ENCODE data around the gene CERS6.

The CERS6 gene

DNA sequence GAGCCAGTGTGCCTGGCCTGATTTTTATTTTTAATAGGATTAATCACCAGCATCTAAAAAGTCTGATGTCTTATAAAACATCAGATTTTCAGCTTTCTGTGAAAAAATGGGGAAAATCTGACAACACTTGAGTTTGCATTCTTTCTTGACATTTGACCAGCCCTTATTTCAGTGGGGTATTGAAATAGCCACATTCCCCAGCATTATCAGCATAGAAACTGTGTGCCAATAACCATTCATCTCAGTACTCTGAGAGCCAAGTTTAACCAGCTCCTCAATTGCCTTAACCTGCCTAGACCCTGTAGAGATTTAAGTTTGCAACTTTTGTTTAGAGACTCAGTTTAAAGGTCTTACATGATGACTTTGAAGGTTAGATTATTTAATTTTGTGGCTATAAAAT is 155.0 kb downstream of the CERS6 start:
- DNase-seq (ENCODE audit: low read depth, low spot score): no peak

DNA sequence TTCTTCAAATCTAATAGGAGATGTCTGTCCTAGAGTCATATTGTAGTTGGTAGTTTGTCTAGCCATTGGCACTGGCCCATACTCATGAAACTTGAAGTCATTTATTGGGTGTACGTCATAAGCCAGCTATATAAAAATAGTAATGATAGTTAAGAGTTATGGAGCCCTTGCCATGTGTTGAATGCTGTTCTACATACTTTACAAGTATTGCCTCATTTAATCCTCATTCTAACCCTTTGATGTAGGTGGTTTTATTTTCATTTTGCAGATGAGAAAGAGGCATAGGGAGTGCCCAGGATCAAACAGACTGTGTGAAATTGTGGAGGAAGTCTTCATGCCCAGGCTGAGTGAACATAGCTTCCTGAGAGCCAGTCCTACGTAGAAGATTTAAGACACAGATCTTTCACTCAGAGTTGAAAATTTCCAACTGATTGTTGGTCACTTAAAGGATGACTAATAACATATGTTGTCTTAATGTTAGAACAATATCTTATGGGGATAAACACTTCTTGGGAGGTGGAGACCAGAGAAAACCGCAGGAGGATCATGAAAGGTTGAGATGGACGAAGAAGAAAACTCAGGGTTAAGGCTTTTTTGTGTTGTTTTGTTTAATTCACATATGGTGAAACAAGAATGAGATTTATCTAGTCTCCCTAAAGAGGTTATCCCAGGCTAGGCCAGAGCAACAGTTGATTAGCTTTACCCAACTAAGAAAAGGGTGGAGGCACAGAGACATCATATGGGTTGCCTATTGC is 156.0 kb downstream of the CERS6 start:
- no peak overlapping the region for H3K4me3 ChIP-seq (ENCODE audit: low read length)
- peak; percentile 47 for DNase-seq (ENCODE audit: low read depth, low spot score)

More for the DNA sequence above, 155.0 kb downstream of the CERS6 start:
- no peak overlapping the region for H3K4me3 ChIP-seq (ENCODE audit: low read length)

DNA sequence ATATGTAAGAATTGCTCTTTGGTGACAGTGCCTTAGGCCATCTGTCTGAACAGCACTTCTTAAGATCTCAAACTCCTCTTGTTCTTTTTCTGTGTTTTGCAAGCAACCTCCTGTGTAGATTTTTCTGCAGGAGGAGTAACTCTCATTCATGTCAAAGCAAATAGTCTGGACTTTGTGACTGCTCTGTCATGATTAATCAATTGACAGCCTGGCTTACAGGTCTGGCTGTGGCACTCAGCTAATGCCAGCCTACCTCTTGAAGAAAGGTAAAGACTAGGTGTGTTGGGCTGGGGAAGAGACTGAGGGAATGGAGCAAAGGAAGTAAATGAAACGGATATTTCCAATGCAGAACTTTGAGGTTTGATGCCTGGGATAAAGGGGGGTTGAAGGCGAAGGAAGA is 156.6 kb downstream of the CERS6 start:
- H3K4me3 ChIP-seq (ENCODE audit: low read length): no peak overlapping the region
- no peak for DNase-seq (ENCODE audit: low read depth, low spot score)

DNA sequence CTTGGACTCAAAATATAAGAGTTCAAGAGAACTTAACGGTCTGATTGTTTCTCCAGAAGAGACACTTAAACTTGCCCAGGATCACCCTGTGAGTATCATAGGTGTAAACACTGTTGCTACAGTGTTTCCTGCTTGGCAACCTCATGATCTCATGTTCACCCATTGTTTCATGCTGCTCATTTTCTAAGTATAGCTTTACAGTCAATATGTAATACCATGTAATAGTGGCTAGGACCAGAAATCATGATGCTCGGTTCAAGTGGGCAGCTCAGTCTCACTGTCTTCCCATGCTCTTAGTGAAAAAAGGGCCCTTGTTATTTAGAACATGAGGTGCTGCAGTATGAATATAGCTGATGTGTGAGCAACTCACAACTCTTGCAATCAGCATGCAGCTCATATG is 157.5 kb downstream of the CERS6 start:
- DNase-seq (ENCODE audit: low read depth, low spot score): no peak
- no peak overlapping the region for H3K4me3 ChIP-seq (ENCODE audit: low read length)

DNA sequence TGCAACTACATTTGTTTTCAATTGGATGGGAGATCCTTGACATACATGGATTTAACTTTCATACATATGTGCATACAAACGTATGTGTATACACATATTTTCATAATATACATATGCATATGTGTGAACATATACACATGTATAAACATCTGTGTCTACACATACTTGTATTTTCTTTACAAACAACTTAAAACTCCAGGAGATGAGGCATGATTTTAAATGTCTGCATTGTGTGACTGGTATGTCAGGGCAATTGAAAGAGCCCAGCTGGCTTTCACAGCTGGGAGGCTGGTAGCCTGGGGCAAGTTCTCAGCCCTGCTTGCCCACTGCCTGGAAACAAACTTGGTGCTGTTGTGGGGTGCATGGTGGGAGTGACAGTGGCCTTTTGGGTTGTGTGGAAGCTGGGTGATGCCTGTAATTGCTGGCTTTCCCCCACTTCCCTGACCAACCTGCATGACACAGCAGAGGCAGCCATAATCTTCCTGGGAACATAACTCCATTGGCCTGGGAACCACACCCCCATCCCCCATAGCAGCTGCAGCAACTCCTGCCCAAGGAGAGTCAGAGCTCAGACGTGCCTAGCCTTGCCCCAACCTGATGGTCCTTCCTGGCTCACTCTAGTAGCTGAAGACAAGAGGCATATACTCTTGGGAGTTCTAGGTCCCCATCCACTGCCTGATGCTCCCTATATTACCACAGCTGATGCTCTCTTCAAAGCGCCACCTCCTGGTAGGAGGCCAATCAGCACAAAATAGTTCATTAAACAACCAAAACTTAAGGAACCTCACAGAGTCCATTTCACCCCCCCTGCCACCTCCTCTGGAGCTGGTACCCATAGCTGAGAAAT is 158.3 kb downstream of the CERS6 start:
- no peak overlapping the region for H3K4me3 ChIP-seq (ENCODE audit: low read length)
- no peak for DNase-seq (ENCODE audit: low read depth, low spot score)

DNA sequence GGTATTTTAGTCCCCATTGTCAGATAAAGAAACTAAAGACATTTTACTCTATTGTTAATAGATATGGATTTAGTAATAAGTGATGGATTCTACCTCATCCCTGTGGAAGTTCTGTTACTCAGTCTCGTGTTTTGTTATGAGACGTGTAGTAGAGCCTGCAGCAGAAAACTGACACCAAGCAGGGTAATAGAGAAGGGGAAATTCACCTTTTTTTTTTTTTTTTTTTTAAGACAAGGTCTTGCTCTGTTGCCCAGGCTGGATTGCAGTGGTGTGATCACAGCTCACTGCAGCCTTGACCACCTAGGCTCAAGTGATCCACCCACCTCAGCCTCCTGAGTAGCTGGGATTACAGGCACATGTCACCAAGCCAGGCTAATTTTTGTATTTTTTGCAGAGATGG is 164.5 kb downstream of the CERS6 start:
- no peak overlapping the region for H3K4me3 ChIP-seq (ENCODE audit: low read length)
- no peak for DNase-seq (ENCODE audit: low read depth, low spot score)

DNA sequence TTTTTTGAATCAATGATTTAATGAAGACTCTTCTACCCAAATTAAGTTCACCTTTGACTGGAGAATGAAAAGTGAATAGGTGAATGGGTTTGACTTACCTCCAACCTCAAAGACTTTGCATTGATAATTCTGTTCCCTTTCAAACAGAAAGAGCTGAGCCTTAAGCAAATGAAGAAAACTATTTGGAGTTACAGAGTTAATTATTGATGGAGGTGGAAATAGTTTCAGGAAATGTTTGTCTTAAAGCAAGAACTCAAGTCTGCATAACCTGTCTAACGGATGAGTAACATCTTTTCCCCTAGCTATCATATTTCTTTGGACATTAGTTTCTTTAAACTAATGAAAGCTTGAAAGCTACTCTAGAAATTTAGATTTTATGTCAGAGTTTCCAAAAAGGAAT is 166.5 kb downstream of the CERS6 start:
- no peak for DNase-seq (ENCODE audit: low read depth, low spot score)
- H3K4me3 ChIP-seq (ENCODE audit: low read length): no peak overlapping the region

DNA sequence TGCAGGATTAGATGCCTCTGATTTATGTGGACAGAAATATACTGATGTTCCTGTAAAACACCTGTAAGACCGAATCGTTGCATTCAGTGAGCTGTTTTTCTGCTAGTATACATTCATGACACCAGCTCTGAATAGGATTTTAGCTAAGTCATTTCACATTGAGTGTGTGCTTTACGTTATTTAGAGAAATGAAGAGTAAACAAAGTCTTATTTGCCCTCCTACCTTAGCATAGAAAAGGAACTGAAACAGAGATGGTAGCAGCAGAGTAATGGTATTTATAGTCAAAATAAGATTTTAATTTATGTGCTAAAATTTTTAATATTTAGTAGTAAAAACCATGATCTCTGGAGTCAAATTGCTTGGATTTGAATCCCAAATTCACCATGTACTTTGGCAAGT is 168.0 kb downstream of the CERS6 start:
- DNase-seq (ENCODE audit: low read depth, low spot score): no peak
- no peak overlapping the region for H3K4me3 ChIP-seq (ENCODE audit: low read length)

DNA sequence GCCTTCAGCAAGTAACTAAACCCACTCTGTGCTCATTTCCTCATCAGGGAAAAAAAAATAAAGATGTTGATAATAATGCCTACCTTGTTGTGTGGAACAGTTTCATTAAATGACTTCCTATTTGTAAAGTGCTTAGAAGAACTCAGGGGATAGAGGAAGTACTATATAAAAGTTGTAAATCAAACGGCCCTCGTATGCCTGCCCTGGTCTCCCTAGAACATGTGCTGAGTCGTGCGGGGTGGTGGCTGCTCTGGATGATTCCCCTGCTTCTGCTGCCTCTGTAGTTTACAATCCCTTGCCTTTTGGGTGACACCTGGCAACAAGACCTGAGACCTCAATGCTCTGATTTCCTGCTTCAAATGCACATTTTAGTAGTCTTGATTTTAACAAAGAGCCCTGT is 170.0 kb downstream of the CERS6 start:
- DNase-seq (ENCODE audit: low read depth, low spot score): no peak
- H3K4me3 ChIP-seq (ENCODE audit: low read length): no peak overlapping the region

DNA sequence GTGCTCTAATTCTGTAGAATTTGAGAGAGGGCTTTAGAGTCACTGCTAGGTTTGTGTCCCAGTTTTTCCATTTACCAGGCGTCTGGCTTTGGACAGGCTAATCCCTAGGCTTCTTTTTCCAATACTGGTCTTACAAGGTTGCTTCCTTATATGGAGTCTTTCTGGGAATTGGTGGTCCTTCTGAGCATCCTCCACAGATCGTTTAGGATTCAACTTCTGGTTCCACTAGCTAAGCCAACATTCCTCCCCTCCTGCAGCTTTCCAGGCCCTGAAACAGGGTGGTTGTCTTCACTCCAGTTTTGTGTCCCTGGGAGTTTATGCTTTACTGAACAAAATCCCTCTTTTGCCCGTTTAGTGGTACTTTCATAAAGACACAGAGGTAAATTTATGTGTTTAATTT is 170.6 kb downstream of the CERS6 start:
- no peak overlapping the region for H3K4me3 ChIP-seq (ENCODE audit: low read length)
- no peak for DNase-seq (ENCODE audit: low read depth, low spot score)

DNA sequence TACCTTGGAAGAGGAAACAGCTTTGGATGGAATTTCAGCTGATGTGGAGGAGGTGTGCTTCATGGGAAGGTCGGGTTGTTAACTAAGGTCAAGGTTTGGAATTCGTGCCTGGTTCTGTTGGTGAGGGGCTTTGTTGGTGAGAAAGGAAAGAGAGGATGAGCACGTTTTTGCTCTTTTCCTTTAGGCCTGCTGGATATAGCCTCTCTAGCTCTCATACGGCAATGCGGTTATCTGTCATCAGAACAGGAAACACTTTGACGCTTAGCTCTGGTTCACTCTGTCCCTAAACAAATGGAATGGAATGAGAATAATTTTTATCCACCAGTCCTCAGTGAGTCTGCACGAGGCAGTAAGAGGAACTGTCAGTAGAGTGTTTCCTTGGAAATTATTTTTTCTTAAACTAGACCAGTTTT is 176.6 kb downstream of the CERS6 start:
- DNase-seq (ENCODE audit: low read depth, low spot score): no peak

DNA sequence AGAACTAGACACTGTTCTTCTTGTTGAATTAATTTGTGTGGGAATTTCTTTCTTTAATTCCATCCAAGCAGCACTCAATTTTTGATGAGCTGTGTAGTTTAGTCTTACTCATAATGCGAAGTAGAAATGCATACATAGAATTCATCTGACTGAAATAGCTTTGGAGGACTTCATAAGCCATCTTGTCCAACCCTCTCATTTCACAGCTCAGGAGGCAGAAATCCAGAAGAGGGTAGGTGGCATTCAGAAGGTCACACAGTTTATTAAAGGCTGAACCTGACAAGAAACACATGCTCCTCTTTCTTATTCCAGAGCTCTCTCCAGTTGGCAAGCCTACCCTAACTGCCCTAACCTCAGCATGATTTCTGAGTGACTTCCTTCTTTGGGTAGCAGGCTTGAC is 177.1 kb downstream of the CERS6 start:
- DNase-seq (ENCODE audit: low read depth, low spot score): no peak
- no peak overlapping the region for H3K4me3 ChIP-seq (ENCODE audit: low read length)

More for the DNA sequence above, 176.6 kb downstream of the CERS6 start:
- no peak overlapping the region for H3K4me3 ChIP-seq (ENCODE audit: low read length)

DNA sequence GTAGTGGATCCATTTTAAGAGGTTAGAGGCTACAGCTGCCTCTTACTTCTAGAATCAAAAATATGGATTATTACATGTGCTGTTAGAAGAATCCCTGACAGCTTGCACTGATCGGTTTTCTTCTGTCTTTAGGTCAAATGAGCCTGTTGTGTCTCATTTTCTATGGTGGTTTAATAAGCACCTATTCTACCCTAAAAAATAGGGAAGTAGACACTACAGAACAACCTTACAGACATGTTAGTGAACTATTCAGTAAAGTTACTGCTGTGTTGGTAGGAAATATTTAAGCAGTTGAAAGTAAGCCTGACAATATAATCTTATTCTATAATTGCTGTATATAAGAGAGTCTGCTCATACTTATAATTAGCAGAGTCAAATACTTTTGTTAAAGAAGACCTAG is 177.8 kb downstream of the CERS6 start:
- no peak for DNase-seq (ENCODE audit: low read depth, low spot score)

DNA sequence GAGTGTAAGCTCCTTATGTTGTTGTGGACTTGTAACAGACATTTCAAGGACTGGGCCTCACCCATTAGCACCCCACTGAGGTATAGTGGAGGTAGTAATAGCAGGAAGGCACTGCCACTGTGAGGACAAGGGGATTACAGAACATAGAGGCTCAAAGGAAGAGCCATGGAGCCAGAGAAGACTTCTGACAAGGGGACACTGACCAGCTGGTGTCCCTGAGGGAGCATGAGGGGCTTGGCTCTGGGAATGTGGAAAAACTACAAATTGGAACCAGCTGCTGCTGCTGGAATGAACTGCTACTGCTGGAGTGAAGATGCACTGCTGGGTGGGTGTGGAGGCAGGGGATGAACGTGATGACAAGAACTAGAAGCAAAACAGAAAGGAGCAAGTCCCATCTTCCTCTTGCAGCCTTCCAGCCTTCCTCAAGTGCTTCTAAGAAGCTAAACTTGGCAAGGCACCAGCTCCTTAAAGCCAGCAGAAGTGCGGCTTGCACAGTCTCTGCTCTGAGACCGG is 179.0 kb downstream of the CERS6 start:
- DNase-seq (ENCODE audit: low read depth, low spot score): no peak

More for the DNA sequence above, 177.8 kb downstream of the CERS6 start:
- H3K4me3 ChIP-seq (ENCODE audit: low read length): no peak overlapping the region

DNA sequence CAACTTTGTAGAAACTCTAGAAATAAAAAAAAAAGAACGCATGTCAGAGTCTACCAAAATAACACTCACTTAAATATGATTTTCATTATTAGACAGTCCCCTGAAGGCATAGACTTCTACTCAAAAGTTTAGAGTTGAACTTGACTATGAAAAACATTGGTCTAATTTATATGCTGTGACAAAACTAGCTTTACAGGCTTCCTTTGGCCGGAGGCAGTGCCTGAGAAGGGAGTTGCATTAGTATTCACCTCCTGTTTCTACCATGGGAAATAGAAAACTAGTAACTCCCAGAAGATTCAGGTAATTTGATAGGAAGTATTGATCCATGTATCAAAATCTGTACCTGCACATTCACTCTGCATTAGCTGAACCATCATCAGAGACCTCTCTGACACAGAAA is 182.9 kb downstream of the CERS6 start:
- no peak for DNase-seq (ENCODE audit: low read depth, low spot score)
- H3K4me3 ChIP-seq (ENCODE audit: low read length): no peak overlapping the region

More for the DNA sequence above, 179.0 kb downstream of the CERS6 start:
- no peak overlapping the region for H3K4me3 ChIP-seq (ENCODE audit: low read length)

DNA sequence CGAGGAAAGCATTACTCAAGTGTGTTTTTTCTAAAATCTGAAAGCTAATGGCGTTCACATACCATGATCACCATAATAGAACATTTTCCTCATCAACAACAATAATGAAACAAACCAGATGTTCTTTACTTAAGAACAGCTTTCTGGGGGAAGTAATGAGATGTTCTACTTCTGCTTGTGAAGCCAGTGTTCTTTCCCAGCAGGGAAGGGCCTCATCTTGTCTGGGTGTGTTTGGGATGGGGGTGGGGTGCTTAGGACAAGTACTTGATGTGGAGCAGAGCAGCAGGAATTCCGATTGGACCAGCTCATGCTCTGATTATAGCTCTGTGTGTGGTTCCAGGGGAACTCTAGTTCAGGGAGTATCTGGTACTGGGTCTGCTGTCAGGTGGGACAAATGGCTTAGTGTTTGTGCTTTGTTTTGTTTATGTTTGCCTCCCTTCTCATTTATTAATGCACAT is 183.4 kb downstream of the CERS6 start:
- H3K4me3 ChIP-seq (ENCODE audit: low read length): no peak overlapping the region
- DNase-seq (ENCODE audit: low read depth, low spot score): no peak

DNA sequence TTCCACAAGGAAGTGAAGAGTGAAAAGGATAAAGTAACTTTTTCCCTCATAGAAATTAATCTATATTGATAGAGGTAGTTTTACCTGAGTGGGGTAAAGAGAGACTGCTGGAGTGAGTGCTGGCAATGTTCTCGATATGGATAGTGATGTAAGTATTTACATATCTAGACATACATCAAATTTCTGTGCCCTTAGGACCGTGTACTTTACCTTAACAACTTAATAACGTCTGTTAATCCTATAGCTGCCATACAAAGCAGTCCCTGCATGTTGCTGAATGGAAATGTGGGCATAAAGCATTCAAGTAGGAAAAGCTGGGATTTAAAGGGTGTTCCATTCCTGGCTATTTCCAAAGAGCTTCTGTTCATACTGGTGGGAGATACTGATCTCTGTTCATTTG is 184.0 kb downstream of the CERS6 start:
- DNase-seq (ENCODE audit: low read depth, low spot score): no peak
- H3K4me3 ChIP-seq (ENCODE audit: low read length): no peak overlapping the region

DNA sequence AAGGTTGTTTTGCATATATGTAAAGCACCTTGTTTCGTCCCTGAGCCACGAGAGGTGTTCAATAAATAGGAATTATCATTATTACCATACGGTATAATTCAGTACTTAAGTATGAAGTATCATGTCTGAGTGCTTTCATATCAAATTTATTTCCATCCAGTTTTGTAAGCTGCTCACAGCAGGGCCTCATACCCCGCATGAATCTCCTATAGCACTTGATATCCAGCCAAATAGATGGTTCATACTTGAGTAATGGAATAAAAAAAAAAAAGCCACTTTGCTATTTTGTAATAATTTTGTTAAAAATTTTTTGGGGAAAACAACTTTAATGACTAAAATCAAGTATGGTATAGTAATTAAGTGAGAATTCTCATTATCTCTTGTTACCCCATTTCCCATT is 185.6 kb downstream of the CERS6 start:
- H3K4me3 ChIP-seq (ENCODE audit: low read length): no peak overlapping the region
- no peak for DNase-seq (ENCODE audit: low read depth, low spot score)

DNA sequence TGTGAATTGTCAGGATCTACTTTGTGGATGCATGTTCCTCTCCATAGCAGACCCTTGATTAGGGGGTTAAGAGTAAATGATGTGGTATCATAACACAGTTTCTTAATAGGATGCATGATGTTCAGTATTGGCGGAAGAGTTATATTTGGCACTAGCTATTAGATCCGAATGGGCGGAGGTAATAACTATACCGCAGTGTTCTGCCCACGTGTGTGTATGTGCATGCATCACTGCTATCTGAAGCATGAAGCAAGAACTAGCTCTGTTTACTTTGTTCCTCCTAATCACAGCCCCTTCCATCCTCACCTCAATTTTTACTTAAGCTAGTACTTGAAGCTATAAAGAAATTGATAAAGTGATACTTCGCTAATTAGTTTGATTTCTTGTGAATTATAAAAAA is 186.8 kb downstream of the CERS6 start:
- DNase-seq (ENCODE audit: low read depth, low spot score): no peak
- H3K4me3 ChIP-seq (ENCODE audit: low read length): no peak overlapping the region

DNA sequence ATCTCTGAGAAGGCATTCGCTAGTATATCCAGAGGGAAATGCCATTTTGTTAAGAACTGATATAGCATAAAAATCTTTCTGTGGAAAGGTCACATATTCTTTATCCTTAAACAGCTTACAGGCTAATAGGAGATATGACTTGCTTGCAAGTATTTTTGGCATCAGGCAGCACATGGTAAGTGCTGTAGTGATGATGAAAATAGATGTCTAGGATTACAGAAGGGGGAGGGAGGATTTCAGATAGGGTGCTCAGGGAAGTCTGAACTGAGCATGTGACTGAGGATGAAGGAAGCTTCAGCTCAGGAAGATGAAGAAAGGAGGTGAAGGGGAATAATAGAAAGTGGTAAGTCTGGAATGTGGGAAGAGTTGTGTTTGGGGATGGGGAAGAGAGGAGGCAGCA is 187.9 kb downstream of the CERS6 start:
- H3K4me3 ChIP-seq (ENCODE audit: low read length): no peak overlapping the region
- DNase-seq (ENCODE audit: low read depth, low spot score): no peak
